Myocyte (in vitro differentiated cells): Measurements from ENCODE around the gene ZNF175. TPM values are rescaled to one million over a fixed set of nuclear protein-coding genes. Genes with fewer than 3 reads are reported as not detected.

ENCODE experiments used
- DNase-seq: peaks from one replicate; pipeline ENCODE4 v3.0.0-alpha.2; 2012; ENCODE audit warnings: low read depth
- polyA plus RNA-seq: library from polyadenylated mRNA; unstranded; fragments of >200 nt; gene quantifications from one replicate; pipeline ENCODE4 v1.2.1, GENCODE V29; 2012; ENCODE audit warnings: missing spikeins
- total RNA-seq: library from RNA; depleted of rRNA; stranded (reverse); fragments of >200 nt; gene quantifications from 2 replicates; pipeline ENCODE4 v1.2.3, GENCODE V29; 2014

The ZNF175 gene
- total RNA-seq: 4.5 and 5.0 TPM in 2 replicates
- polyA plus RNA-seq: 6.5 TPM

- peak; percentile 98 for DNase-seq
Observed at GRCh38 chr19:51570962-51571575, at the start of gene ZNF175. TSS of gene ZNF175 (plus strand) at chr19:51571283. CDS start at chr19:51573330, 2,047 bp downstream.

- no peak for DNase-seq
Observed at GRCh38 chr19:51521357-51521756, 49.7 kb upstream of the ZNF175 start.

- no peak for DNase-seq
Observed at GRCh38 chr19:51521781-51522180, 49.3 kb upstream of the ZNF175 start.

GRCh38 chr19:51524666-51525264 is 46.3 kb upstream of the ZNF175 start:
- no peak for DNase-seq

- DNase-seq: no peak
Observed at GRCh38 chr19:51525651-51526050, 45.4 kb upstream of the ZNF175 start.

GRCh38 chr19:51529301-51529700 is 41.8 kb upstream of the ZNF175 start:
- no peak for DNase-seq

GRCh38 chr19:51530616-51531015 is 40.5 kb upstream of the ZNF175 start:
- no peak for DNase-seq

- DNase-seq: no peak
Observed at GRCh38 chr19:51531349-51532315, 39.5 kb upstream of the ZNF175 start, which contains the start of gene SIGLEC6. TSS of gene SIGLEC6 (minus strand) at chr19:51531670. CDS start at chr19:51531648, 22 bp downstream.

- DNase-seq: no peak
Observed at GRCh38 chr19:51535535-51535934, 35.5 kb upstream of the ZNF175 start.

GRCh38 chr19:51539821-51540366 is 31.2 kb upstream of the ZNF175 start:
- no peak for DNase-seq

- DNase-seq: no peak
Observed at GRCh38 chr19:51541458-51542357, 29.4 kb upstream of the ZNF175 start.

GRCh38 chr19:51542699-51543098 is 28.4 kb upstream of the ZNF175 start:
- DNase-seq: no peak

- no peak for DNase-seq
Observed at GRCh38 chr19:51544038-51544437, 27.0 kb upstream of the ZNF175 start.

GRCh38 chr19:51546107-51546649 is 24.9 kb upstream of the ZNF175 start:
- DNase-seq: no peak

- no peak for DNase-seq
Observed at GRCh38 chr19:51546650-51547396, 24.3 kb upstream of the ZNF175 start.

- DNase-seq: no peak
Observed at GRCh38 chr19:51547397-51548212, 23.5 kb upstream of the ZNF175 start.

GRCh38 chr19:51548213-51548651 is 22.9 kb upstream of the ZNF175 start:
- no peak for DNase-seq

GRCh38 chr19:51548891-51549305 is 22.2 kb upstream of the ZNF175 start:
- DNase-seq: no peak
